Measurements from ENCODE around the gene BANP.
"Not testable (repeated sequence)": the region's sequence is repeated elsewhere in the genome, so short reads cannot be mapped to it uniquely, and the experiment has no call there.

Gene BANP

DNA sequence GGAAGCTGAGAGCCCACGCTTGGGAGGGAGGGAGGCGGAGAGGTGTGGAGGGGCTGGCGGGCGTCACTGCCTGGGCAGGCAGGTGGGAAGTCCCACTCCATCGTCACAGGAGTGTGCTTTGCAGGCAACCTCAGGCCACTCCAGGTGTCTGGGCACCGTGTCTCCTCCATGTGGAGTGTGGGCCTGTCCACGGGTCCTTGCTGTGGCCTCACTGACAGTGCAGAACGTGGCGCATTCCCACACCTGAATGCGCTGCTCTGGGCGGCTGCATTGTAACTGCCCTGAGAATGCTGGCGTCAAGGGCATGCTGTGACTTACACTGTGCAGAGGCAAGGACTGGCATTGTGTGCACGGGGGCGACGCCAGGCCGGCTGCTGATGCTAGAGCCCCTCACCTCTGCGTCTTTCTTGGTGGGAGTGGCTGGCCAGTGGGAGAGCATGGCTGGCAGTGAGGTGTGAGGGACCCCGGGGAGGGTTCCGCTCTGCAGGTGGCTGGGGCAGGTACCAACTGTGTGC, 66.4 kb downstream of the BANP start:
- Histone ChIP-seq H3K27ac (no peak overlapping the region), H3K4me3 (no peak overlapping the region)
- DNase-seq (ENCODE audit: low spot score) = no peak
- no peak for TF ChIP-seq CTCF (IDR thresholded peaks at IDR 0.05)

- DNase-seq (ENCODE audit: low spot score); H3K27ac ChIP-seq; H3K4me3 ChIP-seq: not testable (repeated sequence)
Measured at GRCh38 chr16:88018382-88018781, 67.1 kb downstream of the BANP start.

DNA sequence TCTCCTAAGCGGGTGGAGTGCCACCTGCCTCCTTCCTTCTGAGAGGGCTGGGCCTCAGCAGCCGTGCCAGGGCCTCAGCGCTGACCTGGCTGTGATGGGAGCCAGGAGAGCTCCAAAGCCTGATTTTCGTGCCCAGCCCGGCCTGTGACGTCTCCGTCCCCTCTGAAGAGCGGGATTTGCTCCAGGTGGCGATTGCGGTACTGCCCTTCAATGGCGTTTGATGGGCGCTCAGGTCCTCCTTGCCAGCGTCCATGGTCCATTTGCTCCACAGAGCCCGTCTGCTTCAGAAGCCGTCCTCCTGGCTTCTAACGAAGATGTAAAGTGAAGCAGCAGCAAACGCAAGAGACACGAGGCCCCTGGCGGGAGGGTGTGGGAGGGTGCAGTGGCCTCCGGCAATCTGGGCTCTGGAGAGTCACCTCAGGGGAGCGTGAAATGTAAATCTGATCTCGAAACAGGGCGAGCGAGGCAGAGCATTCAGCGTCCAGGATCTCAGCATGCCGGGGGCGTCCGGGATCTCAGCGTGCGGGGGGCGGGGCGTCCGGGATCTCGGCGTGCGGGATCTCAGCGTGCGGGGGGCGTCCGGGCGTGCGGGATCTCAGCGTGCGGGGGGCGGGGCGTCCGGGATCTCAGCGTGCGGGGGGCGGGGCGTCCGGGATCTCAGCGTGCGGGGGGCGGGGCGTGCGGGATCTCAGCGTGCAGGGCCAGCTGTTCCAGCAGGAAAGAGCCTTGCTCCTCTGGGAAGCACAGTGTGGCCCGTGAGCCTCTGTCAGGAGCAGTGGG, 68.0 kb downstream of the BANP start:
- not testable (repeated sequence) for H3K27ac ChIP-seq; H3K4me3 ChIP-seq; DNase-seq (ENCODE audit: low spot score)

- TF ChIP-seq CTCF (IDR thresholded peaks at IDR 0.05) = no peak
- no peak overlapping the region for H3K4me3 ChIP-seq
- no peak for DNase-seq (ENCODE audit: low spot score)
- no peak overlapping the region for H3K27ac ChIP-seq
Measured at GRCh38 chr16:88019821-88020515, 68.7 kb downstream of the BANP start.

- no peak for DNase-seq (ENCODE audit: low spot score)
- Histone ChIP-seq H3K27ac (no peak overlapping the region), H3K4me3 (no peak overlapping the region)
- TF ChIP-seq CTCF (IDR thresholded peaks at IDR 0.05) = no peak
Measured at GRCh38 chr16:88020516-88020885, 69.3 kb downstream of the BANP start.

DNA sequence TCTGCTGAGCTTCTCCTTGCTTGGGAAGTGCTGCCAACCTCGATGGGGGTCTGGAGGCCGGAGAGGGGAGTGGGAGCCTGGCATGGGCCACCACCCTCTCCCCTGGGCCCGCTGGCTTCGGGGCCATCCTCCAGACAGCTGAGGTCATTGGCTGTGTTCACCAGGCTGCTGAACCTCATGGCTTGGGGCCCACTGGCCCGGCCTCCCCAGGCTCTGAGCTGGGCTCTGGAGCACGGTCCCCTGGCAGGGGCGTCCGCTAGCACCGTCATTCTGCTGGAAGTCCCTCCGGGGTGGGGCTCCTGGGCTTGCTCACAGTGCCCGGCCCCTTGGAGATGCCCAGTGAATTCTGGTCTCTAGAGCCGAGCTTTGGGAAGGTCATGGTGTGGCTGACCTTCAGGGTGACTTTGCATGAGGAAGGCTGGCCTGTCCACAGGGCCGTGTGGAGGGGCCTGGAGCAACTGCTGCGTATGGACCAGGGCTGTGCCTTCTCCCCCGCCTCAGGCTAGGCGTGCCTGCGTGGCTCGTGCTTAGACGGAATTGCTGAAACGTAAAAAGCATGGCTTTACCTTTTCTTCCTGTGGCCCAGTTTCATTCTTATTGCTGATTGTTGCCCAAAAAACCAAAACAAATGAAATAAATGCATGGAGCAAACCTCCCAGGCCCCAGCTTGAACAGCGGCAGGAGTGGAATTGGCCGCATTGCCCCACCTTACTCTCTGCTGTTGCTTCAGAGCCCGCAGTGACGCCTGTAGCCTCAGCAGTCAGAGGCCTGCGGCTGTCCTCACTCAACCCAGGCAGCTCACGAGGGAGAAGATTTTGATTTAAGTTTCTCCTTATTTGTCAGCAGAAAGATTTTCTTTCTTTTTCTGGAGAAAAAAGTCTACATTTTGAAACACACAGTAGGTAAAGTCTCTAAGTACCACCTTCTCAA, 70.1 kb downstream of the BANP start:
- DNase-seq (ENCODE audit: low spot score); H3K4me3 ChIP-seq: not testable (repeated sequence)
- H3K27ac ChIP-seq = peak overlapping the region in 1 of 2 donors; percentile 37

DNA sequence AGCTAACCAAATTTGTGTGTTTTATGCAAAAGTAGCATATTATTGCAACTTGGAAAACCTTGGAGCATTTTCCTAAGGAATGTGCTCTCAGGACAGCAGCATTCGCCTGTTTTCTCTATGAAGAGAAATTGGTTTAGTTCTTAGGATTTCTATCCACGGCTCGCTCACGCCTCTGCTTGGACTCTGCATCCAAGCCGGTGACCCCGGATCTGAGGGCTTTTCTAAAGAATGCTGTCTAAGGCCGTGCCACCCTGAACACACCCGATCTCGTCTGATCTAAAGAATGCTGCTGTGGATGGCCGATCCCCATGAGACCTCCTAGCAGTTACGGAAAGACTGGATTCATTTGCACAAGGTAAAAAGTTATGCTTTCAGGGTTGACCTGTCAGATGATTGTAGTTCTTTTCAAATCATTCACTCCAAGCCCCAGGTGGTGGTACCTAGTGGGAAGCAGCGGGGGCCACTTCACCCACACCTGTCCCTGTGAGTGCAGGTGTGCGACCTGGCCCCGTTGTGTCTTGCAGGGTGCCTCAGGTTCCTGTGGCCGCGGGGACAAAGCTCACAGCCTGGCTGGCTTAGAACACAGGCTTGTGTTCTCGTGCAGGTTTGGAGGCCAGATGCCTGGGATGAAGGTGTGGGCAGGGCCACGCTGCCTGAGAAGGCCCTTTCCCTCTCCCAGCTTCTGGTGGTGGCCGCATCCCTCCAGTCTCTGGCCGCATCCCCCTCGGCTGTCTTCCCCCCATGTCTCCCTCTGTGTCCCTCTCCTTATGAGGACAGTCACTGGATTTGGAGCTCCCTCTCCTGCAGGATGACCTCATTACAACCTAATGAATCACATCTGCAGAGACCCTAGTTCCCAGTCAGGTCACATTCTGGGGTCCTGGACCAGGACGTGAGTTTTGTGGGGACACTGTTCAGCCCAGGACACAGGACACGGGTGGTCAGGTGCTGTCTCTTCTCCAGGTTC, 71.1 kb downstream of the BANP start:
- no peak overlapping the region for H3K4me3 ChIP-seq
- no peak for TF ChIP-seq CTCF (IDR thresholded peaks at IDR 0.05)
- H3K27ac ChIP-seq = peak overlapping the region in 1 of 2 donors; percentile 28
- DNase-seq (ENCODE audit: low spot score) = no peak

Measured in coronary artery (tissue), 2 donors.